Testis (tissue), 3 donors: ENCODE results near the gene GP1BA. TPM values are rescaled to one million over a fixed set of nuclear protein-coding genes. Genes with fewer than 3 reads are reported as not detected.

Experiments
- DNase-seq: peaks from one replicate; pipeline ENCODE4 v3.0.0-alpha.2; 2019
- H3K27ac ChIP-seq, 2 donors: fragments of 200-600 bp; sonication (generic); one replicate each; pipeline ENCODE4 v1.5.1; 2019
- H3K27me3 ChIP-seq: fragments of 200-600 bp; sonication (generic); one replicate; pipeline ENCODE4 v1.5.1; 2019
- H3K36me3 ChIP-seq: fragments of 200-600 bp; sonication (generic); one replicate; pipeline ENCODE4 v1.5.1; 2017; ENCODE audit warnings: low read depth; ENCODE audit errors: missing control alignments
- H3K4me1 ChIP-seq: fragments of 200-600 bp; sonication (generic); one replicate; pipeline ENCODE4 v1.5.1; 2019
- H3K4me3 ChIP-seq, 2 donors: fragments of 200-600 bp; sonication (generic); one replicate each; pipeline ENCODE4 v1.5.1; 2017 to 2019
- H3K9me3 ChIP-seq: fragments of 200-600 bp; sonication (generic); one replicate; pipeline ENCODE4 v1.5.1; 2017
- CTCF ChIP-seq, 3 experiments: fragments of 450-650 bp in 2 of 3; fragments of 200-600 bp in 1 of 3; sonication (generic) in 1 of 3; IDR thresholded peaks; one replicate each; pipeline ENCODE4 v1.5.1; 2016 to 2019; ENCODE audit warnings: antibody characterized with exemption in 3 of 3, mild to moderate bottlenecking in 2 of 3, moderate library complexity in 1 of 3
- POLR2A ChIP-seq: fragments of 450-650 bp; IDR thresholded peaks from one replicate; pipeline ENCODE4 v1.6.1; 2017; ENCODE audit warnings: antibody characterized with exemption, mild to moderate bottlenecking, moderate library complexity
- WGBS, 2 donors: methylation state at CpG; one replicate each; pipeline ENCODE4 v1.1.5; 2018; 5-methylcytosine and 5-hydroxymethylcytosine counted together
- intact Hi-C: fragments of 100-400 bp; cut with DNase I; formaldehyde crosslinking; loops from one replicate; pipeline ENCODE4 v1.15.1; 2023; ENCODE audit warnings: low total_unique reads
- polyA plus RNA-seq: library from polyadenylated mRNA; stranded (reverse); fragments of 350-450 nt; fragmentation: Illumina TruSeq; extraction: RNeasy Lipid Tissue Mini Kit (QIAGEN cat#74804); gene quantifications from one replicate; pipeline ENCODE4 v1.2.3, GENCODE V29; 2014; ENCODE audit warnings: low read depth, low replicate concordance; ENCODE audit not compliant: insufficient read depth
- total RNA-seq, 2 donors: library from RNA; depleted of rRNA; stranded (reverse); fragments of >200 nt; gene quantifications; one replicate each; pipeline ENCODE4 v1.2.3, GENCODE V29; 2016

GP1BA gene
- total and polyA plus RNA-seq, 3 donors from 2014 or later, result 0.12 to 0.88 (median 0.47) TPM

- Histone ChIP-seq H3K4me1 (peaks cover 14% of the 10 kb centered on the region), H3K9me3 (no peaks in the 10 kb centered on the region), H3K27me3 (no peaks in the 10 kb centered on the region), H3K4me3 (peak within 1 kb of the TSS; percentile 69), H3K27ac (peak within 1 kb of the TSS; percentile 83 to 97), H3K36me3 (no peaks in the 10 kb centered on the region)
- intact Hi-C loops, result no loop called here
- TF ChIP-seq POLR2A (no peak), CTCF (IDR thresholded peaks at IDR 0.05) (no peak)
- WGBS, 2 donors, result 0% methylated on average over 59 to 71 of the region's 72 CpGs
- peak; percentile 97 for DNase-seq
These were observed 7.9 kb downstream of the GP1BA start, which contains the start of the genes RNF167 and SLC25A11 for GRCh38 chr17:4939796-4940554. TSS of gene RNF167 (plus strand) at chr17:4940268. CDS start at chr17:4940910, 642 bp downstream. TSS of gene SLC25A11 (minus strand) at chr17:4940046. CDS start at chr17:4939910, 136 bp downstream.

- DNase-seq, result peak; percentile 93
- peaks cover 20% of the 10 kb centered on the region for H3K4me1 ChIP-seq
- no peak for TF ChIP-seq POLR2A
- no peak for TF ChIP-seq CTCF (IDR thresholded peaks at IDR 0.05)
These were observed 8.7 kb downstream of the GP1BA start for GRCh38 chr17:4940555-4941318.

GRCh38 chr17:4941319-4941610 is 9.2 kb downstream of the GP1BA start:
- WGBS, 2 donors, result 23 to 29% methylated on average over 4 of the region's 4 CpGs
- no peak for DNase-seq
- Histone ChIP-seq H3K9me3 (no peaks in the 10 kb centered on the region), H3K27me3 (no peaks in the 10 kb centered on the region), H3K4me1 (peaks cover 25% of the 10 kb centered on the region), H3K4me3 (peak overlapping the region; percentile 69), H3K36me3 (no peaks in the 10 kb centered on the region), H3K27ac (peak overlapping the region in 1 of 2 donors; percentile 97)
- intact Hi-C loops, result no loop called here
- TF ChIP-seq CTCF (IDR thresholded peaks at IDR 0.05), result no peak

More at GRCh38 chr17:4940555-4941318, 8.7 kb downstream of the GP1BA start:
- Histone ChIP-seq H3K36me3 (no peaks in the 10 kb centered on the region), H3K4me3 (peak overlapping the region; percentile 69), H3K27ac (peak overlapping the region; percentile 83 to 97), H3K27me3 (no peaks in the 10 kb centered on the region), H3K9me3 (no peaks in the 10 kb centered on the region)
- 1 to 2% methylated on average over 23 to 29 of the region's 29 CpGs for WGBS, 2 donors
- intact Hi-C loops, result no loop called here

- WGBS, 2 donors, result 77% methylated on average over 11 to 13 of the region's 13 CpGs
- no peak for TF ChIP-seq CTCF (IDR thresholded peaks at IDR 0.05)
- no peak for TF ChIP-seq POLR2A
- H3K36me3 ChIP-seq, result no peaks in the 10 kb centered on the region
These were observed 10.9 kb downstream of the GP1BA start for GRCh38 chr17:4942760-4943508.

More at GRCh38 chr17:4942760-4943508, 10.9 kb downstream of the GP1BA start:
- no peaks in the 10 kb centered on the region for H3K9me3 ChIP-seq
- H3K27me3 ChIP-seq, result no peaks in the 10 kb centered on the region
- H3K27ac ChIP-seq, result no peak overlapping the region
- no peak for DNase-seq
- intact Hi-C loops, result no loop called here
- no peak overlapping the region for H3K4me3 ChIP-seq
- peaks cover 34% of the 10 kb centered on the region for H3K4me1 ChIP-seq
